ENCODE measurements around the gene ECM1. TPM values are rescaled to one million over a fixed set of nuclear protein-coding genes. Genes with fewer than 3 reads are reported as not detected.

The ECM1 gene
- total RNA-seq, 1 experiment from 2014 or later = 1.4 TPM

DNA sequence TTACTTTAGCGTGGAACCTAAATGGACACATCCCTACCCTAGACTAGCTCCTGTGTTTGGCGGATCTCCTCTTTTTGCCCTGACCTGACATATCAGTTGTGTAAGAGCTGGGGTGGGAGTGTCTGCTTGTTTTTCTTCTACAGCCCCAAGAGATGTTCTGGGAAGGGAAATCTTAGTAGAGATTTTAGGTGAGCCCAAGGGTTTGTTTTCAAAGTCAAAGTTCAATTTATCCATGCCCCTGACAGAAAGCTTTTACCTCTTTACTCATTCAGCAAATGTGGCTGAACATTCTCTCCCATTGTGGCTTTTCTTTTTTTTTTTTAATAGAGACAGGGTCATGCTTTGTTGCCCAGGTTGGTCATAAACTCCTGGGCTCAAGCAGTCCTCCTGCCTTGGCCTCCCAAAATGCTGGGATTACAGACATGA lies 28.0 kb upstream of the ECM1 start:
- no peak overlapping the region for H3K14ac ChIP-seq (ENCODE audit: insufficient read depth, low read length)
- no peak overlapping the region for H3K4me2 ChIP-seq (ENCODE audit: insufficient read depth, insufficient read length, low read length)
- no peaks in the 10 kb centered on the region for H3K4me1 Mint-ChIP-seq
- no peak overlapping the region for H3K27ac Mint-ChIP-seq
- no peaks in the 10 kb centered on the region for H4K20me1 ChIP-seq (ENCODE audit: control insufficient read depth, insufficient read depth, insufficient read length)
- H3K27ac ChIP-seq (ENCODE audit: insufficient read length, low read depth, low read length) = no peak overlapping the region
- H3K79me1 ChIP-seq (ENCODE audit: insufficient read depth, low read depth, low read length, poor library complexity, severe bottlenecking) = no peaks in the 10 kb centered on the region
- no peaks in the 10 kb centered on the region for H3K79me2 ChIP-seq (ENCODE audit: insufficient read depth, low read length)
- H2BK120ac ChIP-seq (ENCODE audit: low read depth, low read length, poor library complexity, severe bottlenecking) = no peak overlapping the region
- H3K23me2 ChIP-seq (ENCODE audit: insufficient read length, low read depth, low read length, poor library complexity, severe bottlenecking) = no peaks in the 10 kb centered on the region
- H3T11ph ChIP-seq (ENCODE audit: low read length) = no peak overlapping the region
- WGBS (ENCODE audit: extremely low coverage, insufficient read length, low lambda C conversion rate) = no CpG with 5 or more reads among the region's 2 CpGs
- no peak overlapping the region for H3K23ac ChIP-seq (ENCODE audit: insufficient read length, low read depth, low read length)
- H3K36me3 Mint-ChIP-seq (ENCODE audit: insufficient read depth in 1 of 3, low read depth in 3 of 3) = no peaks in the 10 kb centered on the region
- no peak overlapping the region for H2BK5ac ChIP-seq (ENCODE audit: insufficient read length, low read length)
- H4K5ac ChIP-seq (ENCODE audit: insufficient read length, low read depth, low read length) = no peak overlapping the region
- peaks cover 6% of the 10 kb centered on the region for H3K27me3 Mint-ChIP-seq (ENCODE audit: low read depth)
- H4K91ac ChIP-seq (ENCODE audit: insufficient read length, low read depth, low read length) = no peak overlapping the region
- TF ChIP-seq CTCF (conservative IDR thresholded peaks at IDR 0.05) = no peak
- H2BK20ac ChIP-seq (ENCODE audit: low read depth, low read length, poor library complexity, severe bottlenecking) = no peak overlapping the region
- H3K18ac ChIP-seq (ENCODE audit: insufficient read length, low read depth, low read length) = no peak overlapping the region
- no peaks in the 10 kb centered on the region for H3K4me1 ChIP-seq (ENCODE audit: insufficient read depth, low read length)
- no peak overlapping the region for H2AK5ac ChIP-seq (ENCODE audit: insufficient read length, low read length)
- no peak overlapping the region for H2AFZ ChIP-seq (ENCODE audit: low read length)
- H3K4ac ChIP-seq (ENCODE audit: low read depth, low read length) = no peak overlapping the region
- no peak overlapping the region for H3K9ac ChIP-seq (ENCODE audit: extremely low read depth, insufficient read length, low read length)
- DNase-seq = no peak
- H3K4me3 Mint-ChIP-seq = no peak overlapping the region
- no peaks in the 10 kb centered on the region for H3K9me3 Mint-ChIP-seq
- H3K27me3 ChIP-seq (ENCODE audit: insufficient read depth, low read length) = no peaks in the 10 kb centered on the region
- no peaks in the 10 kb centered on the region for H3K9me3 ChIP-seq (ENCODE audit: control insufficient read depth, low read depth, low read length)
- no peak overlapping the region for H3K56ac ChIP-seq (ENCODE audit: insufficient read length, low read depth, low read length)
- H2BK12ac ChIP-seq (ENCODE audit: insufficient read length, low read depth, low read length) = no peak overlapping the region
- H2BK15ac ChIP-seq (ENCODE audit: low read depth, low read length) = no peak overlapping the region
- no peak overlapping the region for H4K8ac ChIP-seq (replicated peaks; ENCODE audit: insufficient read length, low read depth, low read length)

Data from H9 (cell line).